Measurements from ENCODE around the gene NME2.
A peak's percentile ranks its signal among the peaks of the same experiment; 100 is the strongest.
"Not testable (repeated sequence)": the region's sequence is repeated elsewhere in the genome, so short reads cannot be mapped to it uniquely, and the experiment has no call there.

NME2 gene

DNA sequence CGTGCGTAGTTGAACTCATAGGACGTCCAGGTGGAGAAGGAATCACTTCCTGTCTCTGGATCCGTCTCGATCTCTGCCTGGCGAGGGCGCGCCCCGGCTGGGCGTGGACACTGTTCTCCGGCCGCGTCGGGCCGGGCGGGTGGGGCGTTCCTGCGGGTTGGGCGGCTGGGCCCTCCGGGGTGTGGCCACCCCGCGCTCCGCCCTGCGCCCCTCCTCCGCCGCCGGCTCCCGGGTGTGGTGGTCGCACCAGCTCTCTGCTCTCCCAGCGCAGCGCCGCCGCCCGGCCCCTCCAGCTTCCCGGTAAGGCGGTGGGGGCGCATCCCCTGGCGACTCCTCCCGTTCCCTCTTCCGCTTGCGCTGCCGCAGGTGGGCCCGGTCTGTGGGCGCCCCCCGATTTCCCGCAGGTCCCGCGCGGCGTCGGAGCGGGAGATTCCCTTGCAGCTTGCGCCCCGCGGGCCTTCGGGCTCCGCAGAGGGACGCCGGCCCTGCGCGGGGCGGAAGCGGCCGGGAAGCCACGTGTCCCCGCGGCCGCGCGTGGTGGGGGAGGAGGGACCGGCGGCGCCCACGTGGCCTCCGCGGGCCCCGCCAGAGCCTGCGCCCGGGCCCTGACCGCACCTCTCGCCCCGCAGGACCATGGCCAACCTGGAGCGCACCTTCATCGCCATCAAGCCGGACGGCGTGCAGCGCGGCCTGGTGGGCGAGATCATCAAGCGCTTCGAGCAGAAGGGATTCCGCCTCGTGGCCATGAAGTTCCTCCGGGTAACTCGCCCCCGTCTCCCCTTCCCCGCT, at the start of gene NME2:
Gene NME2, plus strand, starts transcription at position 214 of the 789 bp plus-strand sequence. Its CDS starts 420 bp downstream, at position 634.
- peak; percentile 82 for FAIRE-seq

DNA sequence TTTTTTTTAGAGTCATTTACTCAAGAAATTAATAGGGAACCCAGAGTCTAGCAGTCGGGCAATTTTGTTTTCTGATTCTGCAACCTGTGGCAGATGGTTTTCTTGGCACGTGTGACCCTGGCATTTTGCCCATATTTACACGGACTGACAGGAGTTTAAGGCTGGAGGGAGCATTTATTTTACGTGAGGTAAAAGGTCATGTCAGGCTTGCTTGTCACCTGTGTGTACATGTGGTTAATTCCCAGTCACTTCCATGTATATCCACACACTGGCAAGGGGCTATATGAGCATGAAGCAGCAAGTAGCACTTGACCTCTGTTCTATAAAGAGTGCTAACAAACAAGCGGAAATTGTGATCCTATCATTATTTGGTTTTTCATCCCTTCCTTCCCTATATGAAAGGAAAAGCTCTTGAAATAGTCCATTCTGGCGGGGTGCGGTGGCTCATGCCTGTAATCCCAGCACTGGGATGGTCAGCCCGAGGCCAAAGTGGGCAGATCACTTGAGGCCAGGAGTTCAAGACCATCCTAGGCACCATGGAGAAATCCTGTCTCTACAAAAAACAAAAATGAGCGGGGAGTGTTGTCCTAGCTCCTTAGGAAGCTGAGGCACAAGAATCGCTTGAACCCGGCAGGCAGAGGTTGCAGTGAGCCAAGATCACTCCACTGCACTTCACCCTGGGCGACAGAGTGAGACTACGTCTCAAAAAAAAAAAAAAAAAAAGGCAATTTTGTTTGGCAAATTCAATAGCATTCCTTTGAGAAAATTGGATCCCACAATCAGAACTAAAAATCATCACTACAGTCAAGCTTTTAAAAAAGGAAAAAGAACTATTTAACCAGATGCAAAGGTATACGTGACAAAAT, 47.6 kb upstream of the NME2 start:
- no peak for FAIRE-seq
- DNase-seq (ENCODE audit: low spot score), result no peak

More for the DNA sequence above, at the start of gene NME2:
- peak; percentile 97 for DNase-seq (ENCODE audit: low spot score)

DNA sequence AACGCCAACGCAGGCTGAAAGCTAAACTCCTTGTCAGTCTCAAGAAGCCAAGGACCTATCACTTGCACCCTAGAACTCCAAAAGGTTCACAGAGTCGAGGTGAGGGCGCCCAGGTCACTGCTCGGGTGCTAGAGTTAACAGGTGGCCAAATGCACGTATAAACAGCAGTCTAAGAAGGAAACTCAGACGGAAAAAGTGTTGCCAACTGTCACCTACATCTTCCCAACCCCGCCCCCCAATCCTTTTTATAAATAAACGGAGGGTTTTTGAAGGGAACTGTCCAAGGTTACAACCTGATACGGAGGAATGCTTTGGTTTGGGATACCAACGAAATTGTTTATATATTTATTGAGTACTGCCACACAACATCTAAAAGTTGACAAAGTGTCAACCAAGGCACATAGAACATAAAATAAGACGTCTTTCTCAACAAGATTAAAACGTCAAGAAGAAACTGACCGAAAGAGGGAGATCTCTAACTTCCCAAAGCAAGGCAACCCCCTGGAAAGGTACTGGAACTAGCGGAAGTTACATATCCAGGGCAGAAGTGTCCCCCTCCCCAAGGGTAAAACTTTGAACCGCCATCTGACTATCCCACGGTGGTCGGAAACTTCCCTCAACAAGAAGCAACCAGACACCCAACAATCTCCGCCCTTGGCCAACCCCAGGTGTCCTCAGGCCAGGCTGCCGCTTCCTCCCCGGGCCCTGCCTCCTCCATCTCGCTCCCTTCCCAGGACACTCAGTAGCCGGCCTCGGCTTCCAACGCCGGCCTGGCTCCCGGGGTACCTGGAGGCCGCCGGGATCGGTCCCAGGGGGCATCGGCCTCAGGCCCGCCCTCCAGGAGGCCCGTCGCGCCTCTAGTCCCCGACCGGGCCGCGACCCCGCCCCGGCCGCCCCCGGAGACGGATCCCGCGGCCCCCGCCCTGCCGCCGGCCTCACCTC, 46.5 kb upstream of the NME2 start:
- no peak for FAIRE-seq
- peak; percentile 40 for DNase-seq (ENCODE audit: low spot score)

DNA sequence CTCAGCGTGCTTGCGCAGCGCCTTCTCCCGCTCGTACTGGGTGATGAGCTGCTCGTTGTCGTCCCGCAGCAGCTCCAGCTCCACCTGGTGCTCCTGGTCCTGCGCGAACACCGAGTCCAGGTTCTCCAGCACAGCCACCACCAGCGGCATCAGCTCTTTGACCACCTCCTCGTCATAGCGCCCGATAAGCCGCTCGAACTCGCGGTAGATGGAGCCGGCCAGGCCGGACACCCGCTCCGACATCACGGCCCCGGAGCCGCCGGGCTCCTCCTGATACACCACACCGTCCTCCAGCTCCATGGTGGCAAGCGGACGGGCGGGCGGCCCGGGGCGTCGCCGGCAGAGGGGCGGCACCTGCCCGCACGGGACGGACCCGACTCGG, 45.9 kb upstream of the NME2 start:
- no peak for FAIRE-seq
- peak; percentile 54 for DNase-seq (ENCODE audit: low spot score)

DNA sequence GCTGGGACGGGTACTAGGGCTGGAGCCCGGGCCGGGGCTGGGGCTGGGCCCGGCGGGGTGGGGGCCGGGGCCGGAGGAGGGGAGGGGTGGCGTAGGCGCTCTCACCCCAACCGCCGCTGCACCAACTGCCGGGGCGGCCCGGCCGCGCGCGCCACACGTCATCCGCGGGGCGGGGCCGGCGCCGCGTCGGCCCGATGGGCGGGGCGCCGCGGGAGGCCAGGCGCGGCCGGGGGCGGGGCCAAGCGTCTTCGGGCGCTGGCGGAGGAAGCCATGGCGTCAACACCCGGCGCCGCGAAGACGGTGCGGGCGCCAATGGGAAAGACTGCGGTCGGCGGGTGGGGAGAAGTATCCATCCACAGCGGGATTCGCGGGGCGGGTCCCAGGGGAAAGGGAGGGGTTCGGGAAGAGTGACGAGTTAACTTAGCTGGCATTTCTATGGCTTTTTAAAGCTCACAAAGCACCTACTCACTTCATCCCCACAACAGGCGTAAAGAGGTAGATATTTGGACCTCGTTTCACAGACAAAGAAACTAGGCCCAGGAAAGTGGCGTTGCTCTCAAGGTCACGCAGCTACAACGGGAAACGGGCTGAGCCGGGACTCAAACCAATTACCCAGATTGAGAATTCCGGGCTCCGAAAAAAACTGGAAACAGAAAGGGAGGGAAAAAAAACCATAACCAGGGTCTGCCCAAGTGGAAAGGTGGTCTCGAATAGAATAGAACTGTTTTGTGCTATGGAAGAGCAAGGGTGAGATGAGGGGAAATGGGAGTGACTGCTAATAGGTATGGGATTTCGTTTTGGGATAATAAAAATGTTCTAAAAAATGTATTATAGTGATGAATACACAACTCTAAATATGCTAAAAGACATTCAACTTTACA, 45.2 kb upstream of the NME2 start, which contains the start of gene SPAG9:
Gene SPAG9, minus strand, starts transcription at position 130 of the 881 bp plus-strand sequence. CDS start 212 bp downstream, outside the sequence.
- DNase-seq (ENCODE audit: low spot score) (peak; percentile 99), FAIRE-seq (peak; percentile 5)

DNA sequence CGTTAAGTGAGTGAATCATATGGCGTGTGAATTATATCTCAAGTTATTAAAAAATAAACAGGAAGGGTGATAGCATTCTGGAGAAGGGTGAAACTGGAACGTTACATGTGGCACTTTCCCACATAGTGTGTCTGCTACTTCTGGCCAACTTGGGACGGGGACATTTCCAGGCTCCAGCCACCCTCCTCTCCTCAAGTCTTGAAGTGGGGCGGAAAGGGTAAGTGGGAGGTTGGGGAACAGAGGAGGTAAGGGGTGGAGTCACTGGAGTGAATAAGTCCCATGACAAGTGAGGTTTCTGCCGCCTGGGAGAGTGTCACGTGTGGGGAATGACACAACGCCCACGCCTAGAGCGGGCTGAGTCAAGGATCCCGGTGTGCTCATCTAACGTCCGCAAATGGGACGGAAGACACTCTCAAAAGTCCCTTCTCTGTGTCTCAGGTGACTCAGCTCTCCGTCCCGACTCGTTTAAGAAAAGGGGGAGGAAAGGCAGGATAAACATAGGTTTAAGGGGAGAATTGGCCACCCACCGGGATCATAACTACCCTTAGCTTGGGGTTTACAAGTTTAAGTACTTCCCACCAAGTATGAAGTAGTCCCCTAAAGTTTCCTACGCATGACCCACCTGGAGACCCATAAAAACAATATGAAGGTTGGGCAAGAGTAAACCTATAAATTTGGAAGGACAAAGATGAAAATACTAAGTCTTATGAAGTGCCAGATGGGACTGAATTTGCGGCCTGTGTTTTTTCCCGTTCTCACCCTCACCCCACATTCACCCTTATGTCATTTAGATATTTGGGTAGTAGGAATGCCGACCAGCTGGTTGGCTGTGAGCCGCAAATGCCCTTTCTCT, 44.4 kb upstream of the NME2 start:
- FAIRE-seq (no peak), DNase-seq (ENCODE audit: low spot score) (peak; percentile 88)

DNA sequence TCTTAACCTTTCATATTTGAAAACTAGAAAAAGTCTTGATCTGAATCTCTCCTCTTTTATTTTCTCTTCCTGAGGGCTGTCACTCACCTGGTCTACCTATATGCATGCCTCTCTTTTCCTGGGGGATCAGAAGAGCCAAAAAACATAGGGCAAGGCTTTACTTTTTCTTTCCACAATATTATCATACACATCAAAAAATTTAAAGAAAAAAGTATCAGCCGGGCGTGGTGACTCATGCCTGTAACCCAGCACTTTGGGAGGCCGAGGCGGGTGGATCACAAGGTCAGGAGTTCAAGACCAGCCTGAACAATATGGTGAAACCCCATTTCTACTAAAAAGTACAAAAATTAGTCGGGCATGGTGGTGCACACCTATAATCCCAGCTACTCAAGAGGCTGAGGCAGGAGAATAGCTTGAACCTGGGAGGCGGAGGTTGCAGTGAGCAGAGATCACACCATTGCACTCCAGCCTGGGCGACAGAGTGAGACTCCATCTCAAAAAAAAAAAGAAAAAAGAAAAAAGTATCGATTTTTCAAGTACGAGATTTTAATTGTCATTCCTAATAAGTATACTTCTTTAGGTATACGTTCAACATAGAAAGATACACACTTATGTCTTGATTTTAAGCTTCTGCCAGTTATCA, 43.6 kb upstream of the NME2 start:
- DNase-seq (ENCODE audit: low spot score), result not testable (repeated sequence)

DNA sequence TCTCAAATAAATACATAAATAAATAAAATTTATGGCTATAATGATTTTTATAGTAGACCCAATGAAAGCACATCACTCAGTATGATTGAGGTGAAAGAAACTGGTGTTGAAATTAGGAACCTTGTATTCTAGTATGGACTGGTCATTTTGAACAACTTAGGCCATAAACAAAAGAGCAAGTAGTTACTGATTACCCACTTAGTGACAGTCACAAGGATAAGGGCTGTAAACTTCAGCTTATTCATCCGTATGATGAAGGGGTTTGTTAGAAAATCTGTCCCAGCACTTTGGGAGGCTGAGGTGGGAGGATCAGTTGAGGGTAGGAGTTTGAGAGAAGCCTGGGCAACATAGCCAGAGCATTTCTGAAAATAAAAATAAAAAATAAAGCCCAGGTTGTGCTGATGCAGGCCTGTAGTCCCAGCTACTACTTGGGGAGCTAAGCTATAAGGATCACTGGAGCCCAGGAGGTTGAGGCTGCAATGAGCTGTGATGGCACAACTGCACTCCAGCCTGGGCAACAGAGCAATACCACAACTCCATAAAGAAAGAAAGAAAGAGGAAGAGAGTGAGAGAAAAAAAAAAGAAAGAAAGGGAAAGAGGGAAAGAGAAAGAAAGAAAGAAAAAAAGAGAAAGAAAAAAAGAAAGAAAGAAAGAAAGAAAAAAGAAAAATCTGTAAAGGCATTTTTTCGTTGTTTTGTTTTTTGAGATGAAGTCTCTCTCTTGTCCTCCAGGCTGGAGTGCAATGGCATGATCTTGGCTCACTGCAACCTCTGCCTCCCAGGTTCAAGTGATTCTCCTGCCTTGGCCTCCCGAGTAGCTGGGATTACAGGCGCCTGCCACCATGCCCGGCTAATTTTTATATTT, 41.3 kb upstream of the NME2 start:
- no peak for FAIRE-seq
- DNase-seq (ENCODE audit: low spot score), result no peak

More for the DNA sequence above, 43.6 kb upstream of the NME2 start:
- not testable (repeated sequence) for FAIRE-seq

DNA sequence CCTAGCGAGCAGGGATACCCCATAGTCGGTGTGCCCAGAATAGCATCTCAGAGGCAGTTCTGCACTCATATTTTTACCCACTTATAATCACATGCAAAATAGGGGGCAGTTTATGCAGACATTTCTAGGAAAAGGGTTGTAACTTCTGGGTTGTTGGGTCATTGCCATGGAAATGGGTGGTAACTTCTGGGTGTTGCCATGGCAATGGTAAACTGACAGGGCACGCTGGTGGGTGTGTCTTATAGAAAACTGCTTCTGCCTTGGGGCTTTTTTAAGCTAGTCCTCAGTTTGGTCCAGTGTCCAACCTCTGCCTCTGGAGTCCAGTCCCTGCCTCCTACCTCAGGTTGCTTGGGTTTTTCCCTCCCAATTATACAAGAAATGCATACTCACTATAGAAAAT, 38.1 kb upstream of the NME2 start:
- no peak for FAIRE-seq
- DNase-seq (ENCODE audit: low spot score), result no peak

DNA sequence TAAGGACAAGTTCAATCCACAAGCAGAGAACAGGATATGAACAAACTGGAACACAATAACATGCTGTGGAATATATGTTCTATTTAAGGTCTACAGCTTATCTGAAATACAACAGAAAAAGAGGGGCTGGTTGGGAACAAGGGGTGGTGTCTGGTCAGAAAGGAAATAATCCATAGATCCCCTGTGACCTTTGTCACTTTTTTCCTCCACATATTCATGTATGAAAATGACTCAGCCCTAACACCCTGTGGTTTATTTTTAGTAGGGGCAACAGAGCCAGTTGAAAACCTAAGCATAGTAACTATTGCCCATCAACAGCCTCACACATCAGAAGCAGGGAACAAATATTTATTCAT, 33.3 kb upstream of the NME2 start:
- DNase-seq (ENCODE audit: low spot score), result no peak
- no peak for FAIRE-seq

DNA sequence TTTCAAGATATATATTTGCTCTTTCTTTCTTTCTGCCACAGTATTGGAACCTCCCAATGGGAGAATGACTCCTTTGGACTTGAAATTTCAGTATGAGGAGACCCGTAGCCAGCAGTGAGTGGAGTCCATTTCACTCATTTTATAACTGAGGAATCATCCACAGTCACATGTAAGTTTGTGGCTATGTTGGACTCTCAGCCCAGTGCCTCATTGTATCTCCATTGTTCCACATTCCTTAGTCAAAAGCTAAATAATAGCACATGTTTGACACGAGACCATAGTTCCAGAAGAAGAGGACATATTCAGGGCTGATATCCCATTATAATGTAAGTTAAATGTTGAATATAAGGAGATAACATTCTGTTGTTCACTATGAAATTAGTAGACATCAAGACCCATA, 32.8 kb upstream of the NME2 start:
- FAIRE-seq, result no peak
- no peak for DNase-seq (ENCODE audit: low spot score)

DNA sequence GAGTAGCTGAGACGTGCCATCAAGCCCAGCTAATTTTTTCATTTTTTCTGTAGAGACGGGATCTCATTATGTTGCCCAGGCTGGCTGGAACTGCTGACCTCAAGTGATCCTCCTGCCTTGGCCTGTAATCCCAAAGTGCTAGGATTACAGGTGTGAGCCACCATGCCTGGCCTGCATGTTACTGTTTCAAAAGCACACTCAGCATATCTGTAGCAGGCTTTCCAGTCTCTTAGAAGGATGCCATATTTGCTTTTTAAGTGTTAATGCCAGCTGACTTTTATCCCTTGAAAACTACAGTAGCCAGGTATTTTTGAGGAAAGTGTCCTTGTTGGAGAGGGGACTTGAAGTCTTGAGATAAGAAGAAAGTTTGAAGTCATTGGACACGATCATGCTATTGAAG, 30.3 kb upstream of the NME2 start:
- DNase-seq (ENCODE audit: low spot score) (no peak), FAIRE-seq (no peak)

DNA sequence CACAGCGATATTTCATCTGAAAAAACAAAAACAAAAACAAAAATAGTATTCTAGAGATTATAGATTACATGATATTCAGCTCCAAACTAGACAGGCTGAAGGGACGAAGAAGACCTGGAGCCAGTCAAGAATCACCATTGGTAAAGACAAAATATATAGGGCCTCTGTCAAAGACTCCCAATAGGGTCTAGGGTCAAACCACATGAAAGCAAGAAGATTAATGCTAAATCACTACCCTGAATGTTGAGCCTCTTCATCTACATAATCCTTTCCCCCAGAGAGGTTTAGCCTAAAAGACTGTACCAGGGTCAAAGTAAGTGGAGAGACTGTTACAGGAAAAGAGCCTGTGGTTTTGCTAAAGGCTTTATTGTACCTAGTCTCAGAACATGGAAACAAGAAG, 23.6 kb upstream of the NME2 start:
- FAIRE-seq, result no peak
- DNase-seq (ENCODE audit: low spot score), result no peak

DNA sequence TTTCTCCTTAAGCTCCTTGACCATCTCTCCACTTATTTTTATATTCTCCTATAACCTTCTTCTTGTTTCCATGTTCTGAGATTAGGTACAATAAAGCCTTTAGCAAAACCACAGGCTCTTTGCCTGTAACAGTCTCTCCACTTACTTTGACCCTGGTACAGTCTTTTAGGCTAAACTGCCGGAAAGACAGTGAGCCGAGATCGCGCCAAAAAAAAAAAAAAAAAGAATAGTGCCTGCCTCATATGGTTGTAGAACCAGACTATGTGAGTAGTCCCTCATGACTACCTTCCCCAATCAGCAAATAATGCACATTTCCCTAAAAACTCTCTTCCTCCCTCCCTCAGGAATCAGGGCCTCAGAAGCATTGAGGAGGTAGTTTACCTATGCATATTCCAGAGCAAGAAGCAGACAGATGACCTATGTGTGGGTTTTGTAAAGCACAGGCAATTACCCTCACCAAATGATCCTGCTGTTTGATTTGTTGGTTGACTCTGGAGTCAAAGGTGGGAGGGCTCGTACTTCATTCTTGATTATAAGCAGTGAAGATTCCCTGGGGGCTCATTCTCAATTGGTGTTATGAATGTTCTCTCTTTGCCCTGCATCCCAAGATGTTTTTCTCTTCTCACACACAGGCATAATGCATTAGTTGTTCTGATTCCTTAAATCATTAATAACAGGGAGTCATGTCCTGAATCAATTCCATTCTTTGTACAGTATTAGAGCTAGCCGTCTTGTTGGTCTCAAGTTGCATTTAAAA, 21.8 kb upstream of the NME2 start:
- no peak for DNase-seq (ENCODE audit: low spot score)
- no peak for FAIRE-seq

DNA sequence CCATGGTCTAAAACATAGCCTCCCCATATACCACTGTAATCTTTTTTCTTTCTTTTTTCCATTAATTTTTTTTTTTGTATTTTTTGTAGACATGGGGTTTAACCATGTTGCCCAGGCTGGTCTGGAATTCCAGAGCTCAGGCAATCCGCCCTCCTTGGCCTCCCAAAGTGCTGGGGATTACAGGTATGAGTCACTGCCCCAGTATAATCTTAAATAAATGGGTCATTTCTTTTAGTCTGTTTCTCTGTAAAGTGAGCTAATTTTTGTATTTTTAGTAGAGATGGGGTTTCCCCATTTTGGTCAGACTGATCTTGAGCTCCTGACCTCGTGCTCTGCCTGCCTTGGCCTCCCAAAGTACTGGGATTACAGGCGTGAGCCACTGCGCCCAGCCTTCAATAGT, 18.6 kb upstream of the NME2 start:
- FAIRE-seq (no peak), DNase-seq (ENCODE audit: low spot score) (no peak)

DNA sequence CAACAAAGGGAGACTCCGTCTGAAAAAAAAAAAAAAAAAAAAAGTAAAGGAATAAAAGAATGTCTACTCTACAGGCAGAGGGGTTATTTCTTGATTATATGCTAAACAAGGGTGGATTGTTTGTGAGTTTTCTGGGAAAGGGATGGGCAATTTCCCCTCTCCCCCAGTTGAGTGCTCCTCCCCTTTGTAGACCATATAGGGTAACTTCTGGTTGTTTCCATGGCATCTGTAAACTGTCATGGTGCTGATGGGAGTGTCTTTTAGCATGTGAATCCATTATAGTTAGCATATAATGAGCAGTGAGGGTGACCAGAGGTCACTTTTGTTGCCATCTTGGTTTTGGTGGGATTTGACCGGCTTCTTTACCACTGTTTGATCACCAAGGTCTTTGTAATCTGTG, 17.0 kb upstream of the NME2 start:
- FAIRE-seq (no peak), DNase-seq (ENCODE audit: low spot score) (no peak)

DNA sequence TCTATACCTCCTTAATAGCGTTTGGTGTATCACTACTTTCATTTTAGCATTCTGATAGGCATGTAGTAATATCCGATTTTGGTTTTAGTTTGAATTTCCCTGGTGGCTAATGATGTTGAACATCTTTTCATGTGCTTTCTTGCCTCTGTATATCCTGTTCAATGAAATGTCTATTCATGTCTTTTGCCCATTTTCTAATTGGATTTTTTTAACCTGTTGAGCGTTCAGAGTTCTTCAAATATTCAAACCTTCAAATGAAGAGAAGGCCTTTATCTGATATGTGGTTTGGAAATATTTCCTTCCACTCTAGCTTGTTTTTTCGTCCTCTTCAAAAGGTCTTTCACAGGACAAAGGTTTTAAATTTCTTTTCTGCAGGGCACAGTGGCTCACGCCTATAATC, 15.3 kb upstream of the NME2 start:
- DNase-seq (ENCODE audit: low spot score) (no peak), FAIRE-seq (no peak)

All from urothelium cell line (cell line).